CD4-positive, alpha-beta T cell treated with Interleukin-2 at 100 ng/mL for 4 hours (primary cell): ENCODE data around the gene VOPP1.
"Not testable (repeated sequence)": the region's sequence is repeated elsewhere in the genome, so short reads cannot be mapped to it uniquely, and the experiment has no call there.

ENCODE experiments used
- DNase-seq: peaks from one replicate; pipeline ENCODE4 v3.0.0-alpha.2; 2020; ENCODE audit warnings: low spot score

The VOPP1 gene

DNA sequence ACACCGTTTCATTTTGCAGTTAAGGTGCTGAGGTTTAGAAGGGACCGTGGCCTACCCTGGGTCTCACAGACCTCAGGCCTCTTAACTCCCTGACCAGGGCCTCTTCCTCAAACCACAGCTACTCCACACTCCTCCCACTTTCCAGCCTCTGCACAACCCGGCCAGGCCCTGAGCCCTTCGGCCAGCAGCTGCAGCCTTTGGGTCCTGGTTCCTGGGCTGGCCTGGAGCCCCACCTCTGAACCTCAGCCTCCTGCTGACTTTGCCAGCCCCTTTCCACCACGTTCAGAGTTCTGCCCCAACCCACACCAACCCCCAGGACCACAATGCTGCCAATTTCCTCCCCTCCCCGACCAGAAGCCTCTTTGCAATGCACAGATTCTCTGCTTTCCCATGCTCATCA lies 84.1 kb downstream of the VOPP1 start:
- DNase-seq, result no peak

- DNase-seq, result no peak
Measured at GRCh38 chr7:55486991-55487390, 85.3 kb downstream of the VOPP1 start.

DNA sequence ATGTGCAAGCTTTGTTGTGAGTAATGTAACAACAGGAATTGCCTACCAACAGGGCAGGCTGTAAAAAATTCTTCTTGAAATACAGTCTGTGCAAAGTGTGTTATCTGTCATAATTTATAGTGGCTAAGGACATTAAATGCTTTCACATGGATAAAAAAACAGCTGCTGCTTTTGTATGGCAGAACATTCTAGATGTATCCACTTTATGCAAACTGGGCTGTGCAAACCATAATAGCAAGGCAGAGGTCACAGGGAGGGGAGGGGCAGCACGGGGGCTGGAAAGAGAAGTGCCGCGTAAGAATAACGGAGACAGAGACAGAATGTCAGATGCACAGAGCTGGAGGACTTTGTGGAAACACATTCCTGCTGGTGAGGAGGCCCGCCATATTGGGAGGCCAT lies 86.1 kb downstream of the VOPP1 start:
- DNase-seq, result no peak

DNA sequence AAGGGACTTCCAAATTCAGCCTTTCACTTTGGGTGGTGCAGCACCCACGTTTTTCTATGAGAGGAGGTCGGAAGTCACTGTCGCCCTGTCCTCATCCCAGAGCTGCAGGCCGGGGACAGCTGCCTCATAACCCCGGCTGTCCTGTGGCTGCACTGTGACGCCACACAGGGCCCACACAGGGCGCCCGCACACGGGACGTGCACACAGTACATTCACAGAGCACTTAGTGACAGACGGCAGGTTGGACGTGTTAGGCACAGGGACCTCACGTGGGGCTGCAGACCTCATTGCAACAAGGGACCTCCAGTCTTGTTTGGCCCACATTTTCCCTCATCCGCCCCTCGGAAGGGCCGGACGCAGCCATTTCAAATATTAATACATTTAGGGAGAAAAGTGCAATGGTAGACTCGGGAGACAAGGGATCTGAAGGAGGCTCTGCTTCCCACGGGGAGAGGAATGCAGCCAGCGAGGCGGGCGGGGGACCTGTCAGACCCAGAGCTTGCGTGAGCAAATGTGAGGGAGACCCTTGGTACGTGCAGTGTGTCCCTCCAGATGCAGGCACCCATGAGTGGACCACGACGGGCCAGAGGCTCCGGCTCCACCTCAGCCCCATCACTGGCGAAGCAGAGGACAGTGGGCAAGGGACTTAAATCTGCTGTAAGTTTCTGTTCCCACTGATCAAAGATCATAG lies 86.7 kb downstream of the VOPP1 start:
- DNase-seq, result no peak

DNA sequence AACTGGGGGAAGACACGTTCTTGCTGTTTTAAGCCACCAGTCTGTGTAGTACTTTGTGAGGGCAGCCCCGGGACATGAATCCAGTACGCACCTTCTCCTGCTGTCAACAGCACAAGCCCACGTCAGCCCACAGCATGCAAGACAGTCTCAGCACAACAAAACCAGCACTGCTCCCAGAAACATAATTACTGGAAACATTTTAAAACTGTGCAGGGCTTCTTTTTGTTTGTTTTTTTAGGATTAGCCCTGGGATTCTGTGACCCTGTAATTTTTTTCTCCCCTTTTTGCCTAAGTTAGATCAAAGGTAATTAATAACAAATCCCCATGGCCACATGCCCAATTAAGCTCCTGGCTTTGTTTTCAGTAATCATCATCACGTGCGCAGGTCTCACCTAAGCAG lies 87.5 kb downstream of the VOPP1 start:
- DNase-seq, result no peak

DNA sequence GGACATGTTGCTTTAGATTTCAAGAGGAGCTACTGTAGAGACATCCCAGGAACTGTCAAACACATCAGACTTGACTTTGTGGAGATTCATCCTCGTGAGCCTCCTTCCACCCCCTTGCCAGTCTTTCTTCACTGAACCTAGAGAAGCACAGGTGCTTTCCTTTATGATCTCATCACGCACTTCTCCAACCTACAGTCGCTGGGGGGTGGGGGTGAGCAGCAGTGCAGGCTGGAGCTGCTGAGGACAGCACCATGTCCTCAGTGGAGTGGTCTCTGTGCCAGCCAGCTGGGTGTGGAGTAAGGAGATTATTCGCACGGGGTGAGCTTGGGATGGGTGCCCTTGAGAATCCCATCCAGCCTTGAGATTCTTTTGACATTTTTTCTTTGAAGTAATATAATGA lies 88.1 kb downstream of the VOPP1 start:
- DNase-seq, result no peak

DNA sequence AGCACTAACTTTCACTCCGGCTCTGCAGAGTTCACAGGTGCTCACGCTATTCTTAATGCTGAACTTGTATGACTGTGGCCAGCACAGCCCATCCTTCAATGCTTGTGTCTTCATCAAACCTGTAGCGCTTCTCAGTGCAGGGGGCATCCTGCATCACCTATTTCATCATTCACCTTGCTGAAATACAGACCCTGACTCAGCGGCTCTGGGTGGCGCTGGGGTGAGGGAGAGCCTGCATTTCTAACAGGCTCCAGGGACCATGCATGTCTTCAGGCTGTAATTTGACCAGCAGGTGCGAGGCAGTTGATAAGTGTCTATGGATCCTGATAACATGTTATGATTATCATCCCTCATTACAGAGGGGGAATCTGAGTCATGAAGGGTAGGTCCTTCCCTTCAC lies 89.3 kb downstream of the VOPP1 start:
- no peak for DNase-seq

- DNase-seq, result no peak
Measured at GRCh38 chr7:55481155-55481554, 91.1 kb downstream of the VOPP1 start.

- no peak for DNase-seq
Measured at GRCh38 chr7:55478700-55479099, 93.6 kb downstream of the VOPP1 start.

DNA sequence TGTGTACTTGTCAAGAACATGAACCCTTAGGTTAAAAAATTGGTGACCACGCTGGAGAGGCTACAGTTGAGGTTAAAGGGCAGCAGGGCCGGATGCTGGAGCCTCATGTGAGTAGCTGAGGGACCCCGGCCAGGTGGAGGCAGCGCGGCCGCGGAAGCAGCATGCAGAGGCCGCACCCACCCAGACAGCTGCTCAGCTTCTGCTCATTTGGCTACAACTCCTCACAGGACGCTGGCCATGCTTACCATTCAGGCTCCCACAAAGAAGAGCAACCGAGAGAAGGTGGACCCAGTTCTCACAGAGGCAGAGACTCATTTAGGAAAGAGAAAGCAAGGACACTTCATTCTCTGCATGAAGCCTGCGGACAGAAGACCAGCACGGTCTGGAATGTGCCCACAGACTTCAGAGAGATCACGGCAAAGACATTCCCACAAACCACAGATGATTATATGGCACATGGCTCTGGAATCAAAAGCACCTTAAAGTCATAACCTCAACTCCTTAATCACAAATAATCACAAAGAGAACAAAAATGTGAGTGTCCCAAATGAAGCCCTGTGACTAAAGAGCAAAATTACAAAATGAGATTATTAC lies 94.4 kb downstream of the VOPP1 start:
- no peak for DNase-seq

DNA sequence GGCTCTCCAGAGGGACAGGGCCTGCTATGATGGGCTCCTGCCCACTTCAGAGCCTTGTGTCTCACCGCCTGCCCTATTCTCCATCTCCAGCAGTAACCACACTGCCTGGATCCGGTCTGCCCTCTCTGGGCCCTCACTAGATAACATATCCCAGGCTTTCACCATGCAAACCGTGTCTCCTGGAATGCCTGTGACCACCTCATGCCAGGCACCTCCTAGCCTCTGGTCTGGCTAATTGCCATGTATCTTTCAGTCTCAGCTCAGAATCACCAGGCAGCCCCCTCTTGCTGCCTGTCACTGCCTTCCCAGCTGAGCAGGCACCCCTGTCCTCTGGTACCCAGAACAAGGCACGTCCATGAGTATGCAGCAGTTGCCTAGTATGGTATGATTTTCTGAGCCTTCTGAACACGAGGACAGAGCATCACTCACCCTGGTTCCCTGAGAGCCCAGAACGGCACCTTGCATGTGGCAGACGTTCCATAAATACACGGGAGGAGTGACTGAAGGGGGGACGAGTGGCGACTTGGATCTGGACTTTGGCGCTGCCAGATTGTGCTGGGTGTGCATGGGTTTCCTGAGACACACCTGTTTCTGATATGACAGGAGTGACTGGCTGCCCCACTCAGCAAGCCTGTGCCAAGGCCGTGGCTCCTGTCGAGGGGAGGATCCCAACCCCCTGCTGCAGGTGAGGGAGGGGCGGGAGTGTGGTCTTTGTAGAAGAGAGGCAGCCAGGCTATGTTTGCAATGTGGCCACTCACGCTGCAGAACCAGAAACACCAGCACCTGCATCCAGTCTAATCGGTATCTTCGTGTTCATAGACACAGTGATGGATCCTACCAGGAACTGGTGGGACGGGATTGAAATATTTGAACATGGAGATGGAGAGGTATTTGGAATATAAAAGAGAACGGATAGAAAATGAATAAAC lies 95.2 kb downstream of the VOPP1 start:
- no peak for DNase-seq

DNA sequence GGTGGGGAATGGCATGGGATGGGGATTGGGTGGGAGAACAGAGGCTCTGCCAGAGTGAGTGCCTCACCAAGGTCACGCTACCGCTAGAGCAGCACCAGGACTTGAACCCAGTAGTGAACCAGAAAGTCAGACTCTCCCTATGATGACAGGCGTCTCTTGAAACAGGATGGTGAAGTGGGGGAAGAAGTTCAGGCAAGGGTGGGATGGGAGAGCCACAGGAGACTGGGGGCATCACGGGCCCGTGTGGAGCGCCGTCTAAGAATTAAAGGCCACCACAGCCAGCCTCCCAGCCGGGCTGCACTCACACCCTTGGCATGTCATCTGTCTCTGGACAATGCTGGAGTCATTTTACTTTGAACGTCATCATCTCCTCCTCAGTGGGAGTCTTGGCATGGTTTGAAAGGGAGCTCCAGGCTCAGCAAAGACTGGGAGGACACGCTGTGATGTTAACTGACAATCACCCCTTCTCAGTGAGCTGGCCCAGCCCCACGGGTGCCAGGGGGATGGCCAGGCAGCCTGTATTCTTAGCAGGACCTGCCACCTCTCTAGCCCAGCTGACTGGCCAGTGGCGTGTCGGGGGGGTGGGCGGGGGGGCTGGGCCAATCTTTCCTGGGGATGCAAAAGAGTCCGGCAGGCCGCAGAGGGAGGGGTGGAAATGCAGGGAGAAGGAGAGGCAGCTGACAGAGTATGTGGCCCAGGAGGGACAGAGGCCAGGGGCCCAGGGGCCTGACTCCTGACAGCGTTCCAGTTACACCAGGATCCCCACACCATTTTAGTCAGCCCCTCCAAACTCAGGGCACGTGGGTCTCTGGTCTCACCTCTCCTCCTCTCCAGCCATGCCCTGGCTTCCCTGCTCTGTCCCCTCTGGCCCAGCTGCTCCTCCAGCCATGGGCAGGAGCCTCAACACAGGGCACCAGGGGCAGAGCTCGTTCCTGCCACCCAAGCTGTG lies 96.2 kb downstream of the VOPP1 start:
- no peak for DNase-seq

DNA sequence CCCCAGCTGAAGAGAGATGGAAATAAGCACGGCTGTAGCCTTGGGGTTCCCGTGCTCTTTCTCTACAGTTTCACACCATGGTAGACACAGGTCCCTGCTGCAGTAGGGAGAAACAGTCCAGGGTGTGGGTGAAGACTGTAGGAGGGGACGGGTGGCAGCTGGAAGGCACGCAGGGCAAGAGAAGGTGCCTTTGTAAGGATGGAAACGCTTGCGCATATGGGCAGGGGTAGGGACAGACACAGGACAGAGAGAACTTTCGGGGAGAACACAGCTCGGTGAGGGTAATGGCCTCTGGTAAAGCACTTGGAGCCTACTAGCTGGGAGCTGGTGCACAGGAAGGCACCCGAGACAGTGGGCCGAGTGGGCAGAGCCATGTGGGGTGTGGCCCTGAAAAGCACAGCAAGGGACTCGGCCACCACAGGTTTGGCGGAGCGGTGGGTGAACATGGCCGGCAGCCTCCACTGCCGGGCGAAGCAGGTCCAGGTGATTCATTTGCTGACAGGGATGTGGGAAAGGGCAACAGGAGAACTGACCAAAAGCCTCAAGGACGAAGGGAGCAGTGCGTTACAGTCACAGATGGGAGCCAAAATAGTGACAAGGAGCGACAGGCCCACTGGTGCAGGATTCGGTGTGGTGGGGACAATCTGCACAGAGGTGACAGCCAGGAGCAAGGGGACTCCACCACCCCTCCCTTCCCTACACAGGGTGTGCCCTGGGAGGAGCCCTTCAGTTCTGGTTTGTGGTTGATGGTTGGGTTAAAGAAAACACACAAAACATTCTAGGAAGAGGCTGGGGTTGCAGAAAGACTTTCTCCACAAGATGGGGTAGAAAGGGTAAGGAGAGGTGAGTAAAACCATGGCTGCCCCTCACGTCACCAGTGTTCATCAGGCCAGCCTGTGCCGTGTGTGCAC lies 97.1 kb downstream of the VOPP1 start:
- peak; percentile 74 for DNase-seq

DNA sequence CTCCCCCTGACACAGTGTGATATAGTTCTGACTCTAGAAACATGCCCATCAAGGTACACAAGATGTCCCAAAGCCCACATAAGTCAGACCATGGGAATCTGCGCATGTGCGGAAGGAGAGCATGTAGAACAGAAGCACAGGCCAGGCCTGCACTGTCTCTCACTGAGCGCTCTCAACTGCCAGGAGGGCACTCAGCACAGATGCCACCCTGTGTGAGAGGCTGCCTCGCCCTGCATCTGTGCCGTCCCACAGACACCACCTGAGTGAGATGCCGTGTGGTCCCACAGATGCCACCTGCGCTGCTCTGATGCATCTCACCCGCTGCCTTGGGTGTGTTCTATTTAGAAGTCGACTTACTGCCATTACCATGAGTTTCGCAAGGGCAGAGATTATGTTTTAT lies 98.4 kb downstream of the VOPP1 start:
- no peak for DNase-seq

- DNase-seq, result no peak
Measured at GRCh38 chr7:55472928-55473725, 99.2 kb downstream of the VOPP1 start.

DNA sequence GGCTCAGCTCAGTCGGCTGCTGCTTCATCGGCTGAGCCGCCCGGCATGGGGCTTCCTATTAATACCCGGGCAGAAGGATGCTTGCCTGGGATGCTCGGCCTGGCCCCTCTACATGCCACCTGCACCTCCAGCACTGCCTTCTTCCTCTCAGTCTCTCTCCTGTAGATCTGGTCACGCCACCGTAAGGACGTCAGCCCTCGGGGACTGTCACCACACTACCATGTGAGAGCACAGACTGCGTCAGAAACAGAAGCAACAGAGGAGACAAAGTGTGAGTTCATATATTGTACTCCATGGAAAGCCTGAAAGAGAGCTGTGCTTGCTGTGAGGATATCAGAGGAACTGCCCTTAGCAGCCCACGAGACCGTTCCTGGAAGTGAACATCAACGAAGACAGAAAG lies 99.9 kb downstream of the VOPP1 start:
- DNase-seq, result not testable (repeated sequence)

- not testable (repeated sequence) for DNase-seq
Measured at GRCh38 chr7:55471594-55471993, 100.7 kb downstream of the VOPP1 start.

DNA sequence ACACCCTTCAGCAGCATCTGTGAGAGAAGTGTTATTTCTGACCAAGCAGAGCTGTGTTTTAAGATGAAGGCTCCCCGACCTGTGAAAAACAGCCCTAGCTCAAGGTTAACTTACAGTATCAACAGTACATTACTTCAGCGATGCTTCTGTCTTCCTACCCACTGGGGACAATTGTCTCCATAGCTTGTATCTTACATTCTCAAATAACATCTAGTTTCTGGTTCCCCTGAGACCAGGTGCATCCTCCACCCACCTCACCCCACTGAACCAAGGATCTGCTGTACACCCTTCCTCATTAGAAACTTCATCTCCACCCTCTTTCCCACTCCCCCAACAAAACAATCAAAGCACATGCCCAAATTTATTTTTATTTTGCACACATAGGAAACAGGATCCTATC lies 102.0 kb downstream of the VOPP1 start:
- no peak for DNase-seq

DNA sequence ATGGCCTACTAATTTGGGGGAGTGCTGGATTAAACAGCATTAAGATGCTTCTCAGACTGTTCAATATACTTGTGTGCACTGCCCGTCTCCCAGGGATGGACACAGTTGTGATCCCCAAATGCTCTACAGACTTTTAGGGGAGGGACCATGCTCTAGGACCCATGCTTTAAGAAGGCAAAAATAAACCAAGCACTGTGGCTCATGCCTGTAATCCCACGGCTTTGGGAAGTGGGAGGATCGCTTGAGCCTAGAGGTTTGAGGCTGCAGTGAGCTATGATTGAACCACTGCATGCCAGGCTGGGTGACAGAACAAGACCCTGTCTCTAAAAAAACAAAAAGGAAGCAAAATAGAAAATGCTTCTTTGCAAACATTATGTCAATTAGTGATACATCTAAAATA lies 102.6 kb downstream of the VOPP1 start:
- no peak for DNase-seq

GRCh38 chr7:55469271-55469681 lies 103.0 kb downstream of the VOPP1 start:
- peak; percentile 69 for DNase-seq
